CMK (cell line): ENCODE data around the gene ADARB2.

Experiments
- DNase-seq: peaks from one replicate; pipeline ENCODE4 v3.0.0-alpha.2; 2010; ENCODE audit warnings: low read depth

ADARB2 gene

GRCh38 chr10:1315178-1315577 is 422.1 kb downstream of the ADARB2 start:
- DNase-seq, result no peak

- no peak for DNase-seq
Measured at GRCh38 chr10:1311726-1312125, 425.6 kb downstream of the ADARB2 start.

- DNase-seq, result no peak
Measured at GRCh38 chr10:1310271-1310789, 427.0 kb downstream of the ADARB2 start.

GRCh38 chr10:1309617-1310270 is 427.6 kb downstream of the ADARB2 start:
- no peak for DNase-seq

GRCh38 chr10:1308962-1309616 is 428.2 kb downstream of the ADARB2 start:
- no peak for DNase-seq

GRCh38 chr10:1308173-1308961 is 429.0 kb downstream of the ADARB2 start:
- DNase-seq, result no peak

- DNase-seq, result no peak
Measured at GRCh38 chr10:1301143-1301542, 436.2 kb downstream of the ADARB2 start.

- DNase-seq, result no peak
Measured at GRCh38 chr10:1300218-1300617, 437.1 kb downstream of the ADARB2 start.

GRCh38 chr10:1299041-1299726 is 438.1 kb downstream of the ADARB2 start:
- no peak for DNase-seq

- DNase-seq, result no peak
Measured at GRCh38 chr10:1297566-1298301, 439.6 kb downstream of the ADARB2 start.

- no peak for DNase-seq
Measured at GRCh38 chr10:1295756-1296480, 441.4 kb downstream of the ADARB2 start.

- DNase-seq, result no peak
Measured at GRCh38 chr10:1294748-1295147, 442.6 kb downstream of the ADARB2 start.

- no peak for DNase-seq
Measured at GRCh38 chr10:1293636-1294435, 443.5 kb downstream of the ADARB2 start.

- DNase-seq, result no peak
Measured at GRCh38 chr10:1293157-1293556, 444.2 kb downstream of the ADARB2 start.

- no peak for DNase-seq
Measured at GRCh38 chr10:1292611-1293031, 444.7 kb downstream of the ADARB2 start.

- no peak for DNase-seq
Measured at GRCh38 chr10:1291178-1292090, 445.9 kb downstream of the ADARB2 start.

- DNase-seq, result no peak
Measured at GRCh38 chr10:1290071-1290471, 447.3 kb downstream of the ADARB2 start.

- no peak for DNase-seq
Measured at GRCh38 chr10:1289591-1289990, 447.7 kb downstream of the ADARB2 start.

GRCh38 chr10:1287971-1288401 is 449.3 kb downstream of the ADARB2 start:
- DNase-seq, result no peak
